WTC11 (cell line): ENCODE measurements around the gene ROBO2. TPM values are rescaled to one million over a fixed set of nuclear protein-coding genes. Genes with fewer than 3 reads are reported as not detected.

ENCODE experiments used
- ATAC-seq: fragments of 200-7000 bp; cut with Tn5 transposase; 2 replicates; pipeline ENCODE4 v1.10.0; 2021; ENCODE audit warnings: mild to moderate bottlenecking, moderate library complexity
- CTCF ChIA-PET: fragments of 300-600 bp; sonication (Branson Sonifier 250); formaldehyde crosslinking; loops from one replicate; lab custom pipeline; 2021; ENCODE audit warnings: antibody characterized with exemption; lab: Charles Lee
- POLR2A ChIA-PET: fragments of 350-600 bp; sonication (Branson Sonifier 250); formaldehyde crosslinking; loops from one replicate; lab custom pipeline; 2021; ENCODE audit warnings: antibody characterized with exemption; lab: Charles Lee
- DNase-seq: peaks from one replicate; pipeline ENCODE4 v3.0.0; 2021; ENCODE audit warnings: low spot score
- H3K27ac Mint-ChIP-seq: 2 replicates; pipeline ENCODE4 v1.8.0; 2021; ENCODE audit warnings: mixed read lengths
- H3K27me3 Mint-ChIP-seq: 2 replicates; pipeline ENCODE4 v1.8.0; 2021; ENCODE audit warnings: low read depth, mild to moderate bottlenecking, moderate library complexity, mixed read lengths
- H3K36me3 Mint-ChIP-seq: 2 replicates; pipeline ENCODE4 v1.8.0; 2021; ENCODE audit warnings: mixed read lengths
- H3K4me1 Mint-ChIP-seq: 2 replicates; pipeline ENCODE4 v1.8.0; 2022; ENCODE audit warnings: mixed read lengths
- H3K4me3 Mint-ChIP-seq: 2 replicates; pipeline ENCODE4 v1.8.0; 2021; ENCODE audit warnings: mild to moderate bottlenecking, moderate library complexity, mixed read lengths
- H3K9me3 Mint-ChIP-seq: 2 replicates; pipeline ENCODE4 v1.8.0; 2021; ENCODE audit warnings: mixed read lengths
- ATF3 ChIP-seq: sonication (generic); formaldehyde crosslinking; conservative IDR thresholded peaks from 2 replicates; pipeline ENCODE4 v1.8.1; 2022; ENCODE audit warnings: mild to moderate bottlenecking, missing genetic modification reagents
- CTCF ChIP-seq: fragments of 200-600 bp; IDR thresholded peaks from 2 replicates; pipeline ENCODE4 v1.8.0; 2022; ENCODE audit warnings: antibody characterized with exemption
- FOXJ3 ChIP-seq: sonication (generic); formaldehyde crosslinking; IDR thresholded peaks from 2 replicates; pipeline ENCODE4 v1.9.0; 2021; ENCODE audit warnings: missing genetic modification reagents, mild to moderate bottlenecking, borderline replicate concordance
- FOXK1 ChIP-seq: sonication (generic); formaldehyde crosslinking; IDR thresholded peaks from 2 replicates; pipeline ENCODE4 v1.8.0; 2022; ENCODE audit warnings: mild to moderate bottlenecking, moderate library complexity, missing genetic modification reagents
- FOXP1 ChIP-seq: sonication (generic); formaldehyde crosslinking; IDR thresholded peaks from 2 replicates; pipeline ENCODE4 v1.8.0; 2022; ENCODE audit warnings: missing genetic modification reagents, mild to moderate bottlenecking, moderate library complexity, borderline replicate concordance
- GRHL2 ChIP-seq: fragments of 250-450 bp; sonication (Bioruptor Pico); IDR thresholded peaks from 2 replicates; pipeline ENCODE4 v1.8.0; 2022; ENCODE audit warnings: mild to moderate bottlenecking, moderate library complexity; ENCODE audit not compliant: insufficient replicate concordance, severe bottlenecking
- MYBL2 ChIP-seq: sonication (generic); formaldehyde crosslinking; IDR thresholded peaks from 2 replicates; pipeline ENCODE4 v1.8.1; 2023; ENCODE audit warnings: mild to moderate bottlenecking, moderate library complexity, missing genetic modification reagents
- NFATC4 ChIP-seq: fragments of 250-450 bp; sonication (Bioruptor Pico); IDR thresholded peaks from 2 replicates; pipeline ENCODE4 v1.9.0; 2021; ENCODE audit warnings: mild to moderate bottlenecking
- OVOL2 ChIP-seq: fragments of 250-450 bp; sonication (Bioruptor Pico); IDR thresholded peaks from 2 replicates; pipeline ENCODE4 v1.9.0; 2021; ENCODE audit warnings: mild to moderate bottlenecking, borderline replicate concordance
- PRDM15 ChIP-seq: sonication (generic); formaldehyde crosslinking; IDR thresholded peaks from 2 replicates; pipeline ENCODE4 v1.8.0; 2022; ENCODE audit warnings: missing genetic modification reagents
- USF1 ChIP-seq: sonication (generic); formaldehyde crosslinking; IDR thresholded peaks from 2 replicates; pipeline ENCODE4 v1.8.0; 2022; ENCODE audit warnings: mild to moderate bottlenecking, missing genetic modification reagents
- ZMAT4 ChIP-seq: fragments of 250-450 bp; sonication (Bioruptor Pico); IDR thresholded peaks from 2 replicates; pipeline ENCODE4 v1.9.0; 2021; ENCODE audit warnings: mild to moderate bottlenecking
- ZNF425 ChIP-seq: fragments of 250-450 bp; sonication (Bioruptor Pico); conservative IDR thresholded peaks from 2 replicates; pipeline ENCODE4 v1.9.0; 2021; ENCODE audit warnings: mild to moderate bottlenecking
- ZSCAN18 ChIP-seq: fragments of 250-450 bp; sonication (Bioruptor Pico); IDR thresholded peaks from 2 replicates; pipeline ENCODE4 v2.1.2; 2022; ENCODE audit warnings: mild to moderate bottlenecking, moderate library complexity
- total RNA-seq: library from RNA; stranded (reverse); gene quantifications from 3 replicates; pipeline ENCODE4 v1.2.3, GENCODE V29; 2021

Gene ROBO2
- total RNA-seq, 1 experiment from 2014 or later = 11.7 TPM

- no peak for ATAC-seq
- H3K36me3 Mint-ChIP-seq = no peaks in the 10 kb centered on the region
Observed at GRCh38 chr3:77539014-77539413, 499.1 kb downstream of the ROBO2 start.

More at GRCh38 chr3:77539014-77539413, 499.1 kb downstream of the ROBO2 start:
- CTCF ChIA-PET = no interaction called here
- H3K27ac Mint-ChIP-seq = no peak overlapping the region
- TF ChIP-seq FOXP1 (CRISPR knock-in tag) = no peak
- TF ChIP-seq ZMAT4 (CRISPR knock-in tag) = no peak
- no peak for TF ChIP-seq FOXJ3
- TF ChIP-seq OVOL2 = no peak
- no peak for TF ChIP-seq CTCF
- TF ChIP-seq MYBL2 (CRISPR knock-in tag) = no peak
- no peak for TF ChIP-seq ATF3 (CRISPR knock-in tag)
- TF ChIP-seq ZNF425 = no peak
- no peak for TF ChIP-seq FOXK1 (CRISPR knock-in tag)
- TF ChIP-seq USF1 = no peak
- no peak for TF ChIP-seq GRHL2
- no peak for TF ChIP-seq NFATC4 (CRISPR knock-in tag)
- TF ChIP-seq ZSCAN18 (CRISPR knock-in tag) = no peak
- TF ChIP-seq PRDM15 (CRISPR knock-in tag) = no peak
- TF ChIP-seq, all 79 proteins: peak for 0
- no peak for DNase-seq
- no peaks in the 10 kb centered on the region for H3K27me3 Mint-ChIP-seq
- H3K4me1 Mint-ChIP-seq = peaks cover 23% of the 10 kb centered on the region
- no peak overlapping the region for H3K4me3 Mint-ChIP-seq
- peaks cover 6% of the 10 kb centered on the region for H3K9me3 Mint-ChIP-seq
- POLR2A ChIA-PET = no interaction called here
